Activated CD4-positive, CD25-positive, alpha-beta regulatory T cell treated with anti-CD3 and anti-CD28 coated beads, Interleukin-2, amount 50 U/mL, for 24 hours (primary cell): Measurements from ENCODE around the gene AEBP1.

Experiments used
- ATAC-seq, 2 donors: fragments of 150-1000 bp; cut with Tn5 transposase; one replicate each; pipeline ENCODE4 v1.10.0; 2021; ENCODE audit warnings: mild to moderate bottlenecking in 1 of 2, moderate library complexity in 1 of 2

The AEBP1 gene

GRCh38 chr7:44067064-44067951 lies 36.8 kb upstream of the AEBP1 start:
- ATAC-seq: no peak

DNA sequence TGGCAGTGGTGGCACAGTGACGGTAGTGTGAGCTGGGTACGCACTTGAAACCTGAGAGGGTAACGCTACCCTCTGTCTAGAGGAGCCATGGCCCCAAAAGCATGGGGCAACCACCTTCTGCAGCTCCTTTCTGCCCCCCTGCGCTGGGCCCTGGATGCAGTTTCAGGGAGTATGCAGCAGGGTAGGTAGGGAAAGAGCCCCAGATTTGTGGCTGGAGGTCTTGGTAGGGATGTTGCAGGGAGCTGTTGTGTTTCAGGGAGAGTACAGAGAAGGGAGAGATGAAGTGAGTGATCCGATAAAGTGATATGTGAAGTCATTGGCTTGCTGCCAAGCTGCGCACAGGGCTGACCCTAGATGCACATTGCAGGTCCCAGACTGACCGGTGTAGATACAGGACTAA lies 36.1 kb upstream of the AEBP1 start:
- no peak for ATAC-seq

GRCh38 chr7:44071726-44072363 lies 32.3 kb upstream of the AEBP1 start:
- no peak for ATAC-seq

DNA sequence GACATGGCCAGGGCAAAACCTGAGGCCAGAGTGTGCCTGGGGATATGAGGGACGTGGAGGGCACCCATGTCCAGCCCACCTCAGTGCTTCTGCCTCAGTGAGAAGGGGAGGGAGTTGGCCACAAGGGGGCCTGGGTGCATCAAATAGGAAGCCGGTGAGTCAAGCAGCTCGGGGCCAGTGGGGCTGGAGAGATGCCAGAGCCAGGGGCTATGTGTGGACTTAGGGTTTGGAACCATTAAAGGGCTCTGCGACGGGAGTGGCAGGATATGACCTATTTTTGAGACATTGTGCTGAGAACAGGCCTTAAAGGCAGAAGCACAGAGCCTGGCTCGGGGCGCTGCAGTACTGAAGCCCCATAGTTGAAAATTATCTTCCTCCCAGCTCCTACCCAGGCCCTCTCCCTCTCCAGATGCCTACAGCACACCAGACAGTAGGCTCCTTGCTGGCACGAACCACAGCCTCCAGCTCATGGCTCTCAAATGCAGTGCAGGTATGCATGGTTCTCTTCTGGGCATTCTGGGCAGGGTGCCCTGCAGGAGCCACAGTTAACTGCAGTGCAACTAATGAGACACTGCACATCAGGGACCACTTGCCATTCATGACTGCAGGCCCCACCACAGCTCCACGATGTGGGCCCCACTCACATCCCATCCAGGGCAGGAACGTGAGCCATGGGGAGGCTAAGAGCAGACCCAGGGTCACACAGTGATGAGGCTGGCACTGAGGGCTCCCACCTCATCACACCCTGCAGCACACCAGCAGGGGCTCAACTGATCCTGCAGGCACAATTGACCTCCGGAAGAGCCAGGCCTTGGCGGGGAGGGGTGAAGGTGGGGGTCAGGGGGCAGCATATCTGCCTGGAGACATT lies 31.5 kb upstream of the AEBP1 start:
- ATAC-seq: no peak

- ATAC-seq: peak; percentile 86
Measured at GRCh38 chr7:44073664-44074348, 30.3 kb upstream of the AEBP1 start.

- ATAC-seq: no peak
Measured at GRCh38 chr7:44074349-44074695, 29.8 kb upstream of the AEBP1 start.

DNA sequence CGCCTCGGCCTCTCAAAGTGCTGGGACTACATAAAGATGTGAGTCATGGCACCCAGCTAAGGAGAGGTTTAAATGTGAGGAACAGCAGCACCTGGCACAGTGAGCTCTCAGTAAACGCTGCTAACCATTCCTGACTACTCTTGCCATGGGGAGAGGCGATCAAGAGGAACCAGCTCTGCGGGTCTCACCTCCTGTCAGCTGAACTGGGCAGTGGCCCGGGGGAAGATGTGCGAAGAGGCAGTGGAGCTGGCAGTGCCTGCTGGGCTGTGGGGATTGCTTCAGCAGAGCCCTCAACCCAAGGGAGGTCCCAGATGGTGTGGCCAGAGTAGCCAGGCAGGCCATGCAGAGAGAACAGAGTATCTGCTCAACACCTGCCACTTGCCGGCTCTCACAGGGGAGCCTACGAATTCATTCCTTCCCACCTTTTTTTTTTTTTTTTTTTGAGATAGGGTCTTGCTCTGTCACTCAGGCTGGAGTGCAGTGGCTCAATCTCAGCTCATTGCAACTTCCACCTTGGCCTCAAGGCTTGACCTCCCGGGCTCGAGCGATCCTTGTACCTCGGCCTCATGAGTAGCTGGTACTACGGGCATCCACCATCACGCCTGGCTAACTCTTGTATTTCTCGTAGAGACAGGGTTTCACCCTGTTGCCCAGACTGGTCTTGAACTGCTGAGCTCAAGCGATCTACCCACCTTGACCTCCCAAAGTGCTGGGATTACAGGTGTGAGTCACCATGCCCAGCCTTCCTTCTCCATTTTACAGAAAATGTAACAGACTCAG lies 28.7 kb upstream of the AEBP1 start:
- ATAC-seq: no peak

DNA sequence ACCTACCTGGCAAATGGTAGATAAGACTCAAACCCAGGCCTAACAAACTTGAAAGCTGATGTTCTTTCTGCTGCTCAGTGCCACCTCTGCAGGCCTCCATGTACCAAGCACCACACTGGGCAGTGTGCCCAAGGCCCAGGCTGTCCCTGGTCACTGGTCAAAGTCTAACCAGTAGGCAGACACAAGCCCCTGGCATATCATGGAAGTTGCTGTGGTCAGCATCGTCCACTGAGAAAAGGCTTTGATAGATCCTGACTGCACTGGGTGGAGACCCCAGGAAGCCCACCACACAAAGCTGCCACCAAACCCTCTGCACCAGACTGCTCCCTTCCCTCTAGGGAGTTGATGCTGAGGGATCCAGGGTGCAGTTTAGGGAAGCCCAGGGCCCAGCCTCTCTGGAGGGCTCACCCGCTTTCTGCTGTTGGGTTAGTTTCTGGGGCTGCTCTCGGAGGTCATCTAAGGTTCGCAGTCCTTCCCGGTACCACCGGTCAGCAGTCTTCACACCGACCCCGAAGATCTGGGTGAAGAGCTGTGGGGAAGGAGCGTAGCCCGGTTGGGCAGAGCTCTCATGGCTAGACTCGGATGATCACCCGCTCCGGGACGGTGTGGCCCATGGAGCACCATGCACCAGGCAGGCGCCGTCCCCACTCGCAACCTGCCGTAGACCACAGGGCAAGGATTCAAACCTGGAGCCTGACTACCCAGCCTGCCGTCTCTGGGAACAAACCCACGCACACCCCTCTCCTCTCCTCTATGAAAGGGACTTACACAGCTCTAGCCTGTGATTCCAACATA lies 27.8 kb upstream of the AEBP1 start:
- no peak for ATAC-seq

- no peak for ATAC-seq
Measured at GRCh38 chr7:44077061-44077460, 27.1 kb upstream of the AEBP1 start.

- ATAC-seq: no peak
Measured at GRCh38 chr7:44077681-44078091, 26.5 kb upstream of the AEBP1 start.

GRCh38 chr7:44078521-44078920 lies 25.6 kb upstream of the AEBP1 start:
- no peak for ATAC-seq

- ATAC-seq: no peak
Measured at GRCh38 chr7:44079331-44080021, 24.7 kb upstream of the AEBP1 start.

DNA sequence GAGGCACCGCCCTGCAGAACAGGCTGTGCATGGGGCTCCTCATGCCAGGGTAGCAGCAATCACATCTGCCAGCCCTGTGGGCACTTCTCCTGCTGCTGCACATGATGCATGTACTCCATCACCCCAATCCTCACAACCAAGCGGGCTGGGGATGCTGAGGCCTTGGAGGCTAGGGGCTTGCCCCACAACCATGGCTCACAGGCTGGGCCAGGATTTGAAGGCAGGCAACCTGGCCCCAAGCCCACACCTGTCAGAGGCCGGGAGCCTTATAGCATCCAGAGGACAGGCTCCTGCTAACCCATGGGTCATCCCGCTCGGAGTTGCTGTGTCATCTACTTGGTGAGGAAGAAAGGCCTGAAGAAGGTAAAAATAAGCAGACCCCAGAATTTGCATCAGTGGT lies 24.0 kb upstream of the AEBP1 start:
- ATAC-seq: no peak

GRCh38 chr7:44080686-44081265 lies 23.4 kb upstream of the AEBP1 start:
- ATAC-seq: no peak

DNA sequence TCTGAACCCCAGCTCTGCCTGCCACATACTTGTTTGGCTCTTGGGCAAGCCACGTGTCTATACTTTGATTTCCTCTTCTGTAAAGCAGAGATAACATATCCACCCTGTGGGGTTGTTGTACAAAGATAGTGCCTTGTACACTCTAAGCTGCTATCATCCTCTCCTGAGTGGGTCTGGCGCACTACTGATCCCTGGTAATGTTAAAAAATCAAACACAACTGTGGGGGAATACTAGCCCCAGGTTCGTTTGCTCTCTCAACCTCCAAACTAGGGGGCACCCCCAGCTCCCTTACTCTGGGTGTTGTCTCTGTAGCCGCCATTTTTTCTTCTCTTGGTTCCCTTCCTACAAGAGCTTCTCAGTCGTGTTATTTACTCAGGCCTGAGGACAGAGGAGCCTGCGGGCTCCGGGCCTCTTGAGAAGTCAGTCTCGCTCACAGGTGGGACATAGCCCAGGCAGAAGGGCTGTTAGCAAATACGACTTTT lies 22.8 kb upstream of the AEBP1 start:
- no peak for ATAC-seq

DNA sequence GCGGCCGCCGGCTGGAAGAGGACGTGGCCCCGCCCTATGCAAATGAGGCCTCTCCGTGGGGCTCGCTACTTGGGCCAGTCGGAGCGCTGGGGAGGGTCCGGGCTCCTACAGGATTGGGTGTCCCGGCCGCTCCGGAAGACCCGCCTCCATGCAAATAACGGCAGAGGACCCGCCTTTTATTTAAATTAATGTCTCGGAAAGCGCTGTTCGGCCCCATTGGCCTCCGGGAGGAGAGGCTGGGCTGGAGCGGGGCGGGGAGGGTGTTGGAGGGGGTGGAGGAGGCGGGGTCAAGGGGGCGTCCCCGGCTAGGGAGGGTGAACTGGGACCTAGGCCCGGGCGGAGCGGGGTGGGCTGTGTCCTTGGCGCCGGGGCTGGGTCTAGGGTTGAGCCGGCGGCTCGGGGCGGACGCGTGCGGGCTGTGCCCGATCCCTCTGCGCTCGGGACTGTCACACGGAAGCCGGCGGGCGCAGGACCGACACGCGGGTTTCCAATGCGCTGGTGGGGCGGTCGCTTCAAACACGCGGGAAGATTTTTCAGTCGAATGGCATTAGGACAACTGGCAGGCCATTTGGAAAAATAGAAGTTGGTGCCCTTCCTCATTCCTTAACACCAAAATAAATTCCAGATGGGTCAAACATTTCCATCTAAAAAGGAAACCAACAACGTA lies 21.5 kb upstream of the AEBP1 start:
- ATAC-seq: peak; percentile 94 to 96

GRCh38 chr7:44083796-44084195 lies 20.3 kb upstream of the AEBP1 start:
- no peak for ATAC-seq

- ATAC-seq: no peak
Measured at GRCh38 chr7:44084701-44085100, 19.4 kb upstream of the AEBP1 start.

GRCh38 chr7:44085546-44085945 lies 18.6 kb upstream of the AEBP1 start:
- ATAC-seq: no peak
